GM18505 (cell line): Measurements from ENCODE around the gene TMEM238.

Experiments
- ATAC-seq: cut with Tn5 transposase; IDR thresholded peaks from one replicate; pipeline ENCODE4 v1.9.1; 2021; ENCODE audit not compliant: unreplicated experiment
- POLR2A ChIP-seq: IDR thresholded peaks from 4 replicates; pipeline ENCODE4 v1.6.1; 2011; ENCODE audit warnings: borderline replicate concordance; ENCODE audit not compliant: insufficient read depth, insufficient read length; ENCODE audit errors: extremely low read depth

The TMEM238 gene

DNA sequence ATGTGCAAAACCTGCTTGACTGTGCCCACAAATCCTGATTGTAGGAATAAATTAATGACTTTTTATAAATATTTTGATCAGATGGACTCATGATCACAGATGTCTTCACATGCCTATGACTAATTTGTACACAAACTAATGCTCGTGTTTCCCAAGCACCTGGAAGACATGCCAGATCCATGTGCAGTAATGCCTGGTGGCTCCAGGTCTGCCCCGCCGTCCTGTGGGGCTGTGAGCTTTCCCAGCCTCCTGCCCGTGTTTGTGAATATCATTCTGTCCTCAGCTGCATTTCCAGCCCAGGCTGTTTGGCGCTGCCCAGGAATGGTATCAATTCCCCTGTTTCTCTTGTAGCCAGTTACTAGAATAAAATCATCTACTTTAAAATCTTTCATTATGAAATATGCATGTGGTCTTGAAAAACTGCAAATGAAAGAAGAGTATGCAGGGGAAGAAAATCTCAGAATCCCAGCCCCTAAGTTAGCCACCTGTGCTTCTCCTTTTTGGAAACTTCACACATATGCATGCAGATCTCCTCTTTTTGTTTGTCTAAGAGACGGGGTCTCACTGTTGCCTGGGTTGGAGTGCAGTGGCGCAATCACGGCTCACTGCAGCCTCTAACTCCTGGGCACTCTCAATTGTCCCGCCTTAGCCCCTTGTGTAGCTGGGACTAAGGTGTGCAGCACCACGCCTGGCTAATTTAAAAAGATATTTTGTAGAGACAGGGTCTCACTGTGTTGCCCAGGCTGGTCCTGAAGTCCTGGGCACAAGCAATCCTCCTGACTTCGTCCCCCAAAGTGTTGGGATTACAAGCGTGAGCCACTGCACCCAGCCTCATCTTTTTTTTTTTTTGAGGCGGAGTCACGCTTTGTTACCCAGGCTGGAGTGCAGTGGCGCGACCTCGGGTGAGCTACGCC, 7.9 kb upstream of the TMEM238 start:
- no peak for ATAC-seq
- TF ChIP-seq POLR2A, result no peak

DNA sequence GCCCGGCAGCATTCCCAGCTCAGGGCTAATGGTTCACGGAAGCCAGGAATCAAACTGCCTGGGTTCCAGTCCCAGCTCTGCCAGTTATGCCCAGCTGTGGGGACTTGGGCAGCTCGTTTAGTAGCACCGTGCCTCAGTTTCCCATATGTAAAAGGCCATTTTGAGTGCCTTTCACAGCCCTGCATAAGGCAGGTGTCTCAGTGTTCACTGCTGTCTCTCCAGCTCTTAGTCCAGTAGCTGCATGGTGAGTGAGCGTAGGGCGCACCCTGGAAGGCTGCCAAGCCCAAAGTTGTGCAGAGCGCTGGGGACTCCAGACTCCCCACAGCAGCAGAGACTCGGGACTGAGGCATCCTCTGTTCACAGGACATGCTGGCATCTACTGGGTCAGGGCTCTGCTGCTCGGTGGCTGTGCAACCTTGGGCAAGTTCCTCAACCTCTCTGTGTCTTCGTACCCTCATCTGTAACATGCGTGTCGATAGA, 7.1 kb upstream of the TMEM238 start:
- ATAC-seq, result no peak
- peak; percentile 54 for TF ChIP-seq POLR2A

DNA sequence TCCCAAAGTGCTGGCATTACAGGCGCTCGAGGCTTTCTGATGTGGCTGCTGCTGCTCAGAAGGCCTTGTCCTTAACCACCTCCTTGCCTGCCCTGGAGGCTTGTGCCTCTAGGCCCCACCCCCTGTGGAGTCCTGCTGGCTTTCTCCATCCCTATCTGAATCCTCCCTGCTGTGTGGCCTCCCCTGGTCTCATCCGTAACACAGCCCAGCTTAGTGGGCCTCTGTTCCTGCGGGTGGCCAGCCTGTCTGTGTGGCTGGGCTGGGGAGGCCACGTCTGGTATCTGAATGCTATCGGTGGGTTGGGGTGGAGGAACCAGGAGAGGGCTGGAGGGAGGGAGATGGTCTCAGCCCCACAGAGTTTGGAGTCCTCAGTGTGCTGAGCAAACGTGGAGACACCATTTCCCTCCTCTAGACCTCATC, 6.4 kb upstream of the TMEM238 start:
- no peak for ATAC-seq
- no peak for TF ChIP-seq POLR2A

DNA sequence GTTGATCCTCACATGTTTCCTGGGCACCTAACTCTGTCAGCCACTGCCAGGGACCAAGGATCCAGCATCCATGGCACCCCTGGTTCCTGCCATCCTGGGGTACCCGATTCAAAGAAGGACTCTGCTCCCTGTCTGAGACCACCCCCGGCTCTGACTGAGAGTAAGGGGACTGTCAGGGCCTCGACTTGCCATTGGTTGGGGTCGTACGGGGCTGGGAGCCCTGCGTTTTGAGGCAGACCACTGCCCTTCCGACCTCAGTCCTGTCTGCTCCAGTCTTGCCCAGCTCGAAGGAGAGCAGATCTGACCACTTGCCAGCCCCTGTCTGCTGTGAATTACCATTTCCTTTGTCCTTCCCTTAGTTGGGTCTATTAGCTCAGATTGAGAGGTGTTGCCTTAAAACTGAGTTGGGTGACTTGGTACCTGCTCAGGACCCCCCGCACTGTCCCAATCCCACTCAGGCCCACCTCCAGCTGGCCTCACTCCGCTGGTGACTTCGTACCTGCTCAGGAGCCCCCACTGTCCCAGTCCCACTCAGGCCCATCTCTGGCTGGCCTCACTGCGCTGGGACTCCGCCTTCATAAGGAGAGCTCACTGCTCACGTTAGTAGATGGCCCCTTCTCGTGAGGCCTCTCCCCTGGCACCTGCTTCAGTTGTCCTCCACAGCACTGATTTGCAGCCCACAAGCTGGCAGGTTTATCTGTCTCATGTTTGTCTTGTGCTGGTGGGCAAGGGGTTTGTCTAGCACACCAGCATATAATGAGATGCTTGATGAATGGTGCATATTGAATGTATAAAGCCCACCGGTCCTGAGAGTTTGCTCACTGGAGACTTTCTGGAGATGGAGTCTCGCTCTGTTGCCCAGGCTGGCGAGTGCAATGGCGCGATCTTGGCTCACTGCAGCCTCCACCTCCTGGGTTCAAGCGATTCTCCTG, 5.6 kb upstream of the TMEM238 start:
- ATAC-seq, result no peak
- TF ChIP-seq POLR2A, result peak; percentile 40

DNA sequence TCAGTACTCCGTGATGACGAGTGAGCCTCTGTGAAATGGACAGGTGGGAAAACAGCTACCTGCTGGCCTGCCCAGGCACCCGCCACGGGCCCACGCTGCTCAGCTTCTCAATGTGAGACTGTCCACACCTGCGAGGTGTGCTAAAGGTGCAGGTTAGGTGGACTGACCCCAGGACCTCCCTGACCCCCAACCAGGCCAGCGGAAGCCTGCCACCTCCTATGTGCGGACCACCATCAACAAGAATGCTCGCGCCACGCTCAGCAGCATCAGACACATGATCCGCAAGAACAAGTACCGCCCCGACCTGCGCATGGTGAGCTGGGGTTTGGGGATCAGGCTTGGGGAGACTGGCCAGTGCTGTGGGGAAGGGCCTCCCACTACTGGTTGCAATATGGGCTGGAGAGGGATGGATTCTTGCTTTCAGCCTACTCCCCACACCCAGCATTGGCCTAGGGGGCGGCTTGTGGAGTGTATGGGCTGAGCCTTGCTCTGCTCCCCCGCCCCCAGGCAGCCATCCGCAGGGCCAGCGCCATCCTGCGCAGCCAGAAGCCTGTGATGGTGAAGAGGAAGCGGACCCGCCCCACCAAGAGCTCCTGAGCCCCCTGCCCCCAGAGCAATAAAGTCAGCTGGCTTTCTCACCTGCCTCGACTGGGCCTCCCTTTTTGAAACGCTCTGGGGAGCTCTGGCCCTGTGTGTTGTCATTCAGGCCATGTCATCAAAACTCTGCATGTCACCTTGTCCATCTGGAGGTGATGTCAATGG, 3.8 kb upstream of the TMEM238 start:
- ATAC-seq, result no peak
- TF ChIP-seq POLR2A, result peak; percentile 5

DNA sequence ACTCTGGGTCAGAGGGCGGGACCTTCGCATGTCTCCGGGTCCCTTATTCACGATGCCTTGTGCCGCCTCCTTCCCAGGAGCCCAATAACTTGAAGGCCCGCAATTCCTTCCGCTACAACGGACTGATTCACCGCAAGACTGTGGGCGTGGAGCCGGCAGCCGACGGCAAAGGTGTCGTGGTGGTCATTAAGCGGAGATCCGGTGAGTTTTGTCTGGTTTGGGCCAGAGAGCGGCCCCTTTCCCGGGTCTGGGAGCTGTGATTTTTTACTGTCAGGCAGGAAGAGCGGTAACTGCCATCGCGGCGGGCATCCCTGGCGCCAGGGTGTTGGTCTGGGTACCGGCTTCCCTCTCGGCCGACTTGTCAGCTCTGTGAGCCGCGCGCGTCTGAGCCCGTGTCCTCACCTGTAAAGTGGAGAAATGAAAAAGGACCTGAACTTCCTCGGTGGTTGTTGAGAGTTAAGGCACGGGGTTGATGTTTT, 2.4 kb upstream of the TMEM238 start:
- TF ChIP-seq POLR2A, result no peak
- ATAC-seq, result no peak

DNA sequence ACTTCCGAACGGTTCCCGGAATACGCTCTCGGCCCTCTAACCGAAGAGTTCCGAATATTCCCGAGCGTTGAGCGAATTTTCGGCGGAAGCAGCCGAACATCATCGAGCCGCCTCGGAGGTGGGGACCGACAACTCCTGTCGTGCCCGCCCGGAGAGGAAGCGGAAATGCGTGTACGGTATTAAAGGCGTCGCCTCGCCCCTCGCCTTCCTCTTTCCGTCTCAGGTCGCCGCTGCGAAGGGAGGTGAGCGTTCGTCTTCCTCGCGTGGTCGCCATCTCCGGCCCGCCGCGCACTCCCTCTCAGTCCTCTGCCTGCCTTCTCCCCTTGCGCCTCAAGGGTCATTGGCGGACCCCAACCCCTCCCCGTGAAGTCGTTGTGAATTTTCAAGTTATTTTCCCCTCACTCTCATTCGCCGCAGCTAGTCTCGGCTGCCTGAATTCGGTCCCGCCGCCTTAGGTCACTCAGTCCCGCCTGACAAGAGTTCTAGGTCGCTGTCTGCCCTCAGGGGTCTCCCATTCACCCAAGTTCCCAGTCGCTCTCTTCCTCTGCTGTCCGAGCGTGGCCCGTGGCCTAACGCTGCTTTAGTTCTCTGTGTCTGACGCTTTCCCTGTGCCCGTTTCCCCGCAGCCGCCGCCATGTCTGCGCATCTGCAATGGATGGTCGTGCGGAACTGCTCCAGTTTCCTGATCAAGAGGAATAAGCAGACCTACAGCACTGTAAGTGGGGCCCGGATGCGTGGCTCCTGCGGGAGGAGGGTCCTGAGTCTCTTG, 1.8 kb upstream of the TMEM238 start, which contains the start of gene RPL28:
Gene RPL28, plus strand, starts transcription at position 209 of the 769 bp plus-strand sequence. Its CDS starts 426 bp downstream, at position 635.
- TF ChIP-seq POLR2A, result peak; percentile 100
- peak; percentile 62 for ATAC-seq

DNA sequence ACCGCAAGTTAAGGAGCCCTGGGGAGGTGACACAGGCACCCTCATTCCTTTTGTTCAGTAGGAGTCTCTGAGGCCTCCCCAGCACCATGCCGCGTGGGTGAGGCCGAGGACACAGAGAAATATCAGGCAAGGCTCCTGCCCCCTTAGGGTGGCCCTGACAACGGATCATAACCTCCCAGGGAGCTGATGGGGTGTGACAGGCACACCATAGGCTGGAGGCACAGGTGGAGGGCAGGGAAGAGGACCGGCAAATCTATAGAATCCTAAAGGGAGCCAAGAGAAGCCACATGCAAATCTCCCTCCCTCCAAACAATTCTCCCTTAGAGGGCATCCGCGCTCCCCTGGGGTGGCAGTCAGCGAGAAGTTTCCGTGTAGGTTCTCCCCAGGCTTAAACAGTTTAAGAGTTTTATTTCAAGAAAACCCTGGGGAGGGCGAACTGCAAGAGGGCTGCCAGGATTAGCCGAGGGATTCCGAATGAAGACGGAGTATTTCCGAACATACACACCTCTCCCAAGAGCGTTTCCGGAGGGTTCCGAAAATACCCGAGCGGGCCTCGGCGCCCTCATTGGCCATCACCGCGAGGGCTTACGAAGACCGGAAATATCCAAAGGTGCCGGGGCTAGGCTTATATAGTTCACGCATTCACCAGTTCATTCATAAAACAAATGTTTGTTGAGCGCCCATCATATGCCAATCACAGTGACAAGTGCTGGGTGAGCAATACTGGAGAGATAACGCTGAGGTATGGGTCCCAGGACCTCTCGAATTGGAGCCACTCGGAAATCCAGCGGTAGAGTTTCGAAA, 1.0 kb upstream of the TMEM238 start:
- peak; percentile 47 for ATAC-seq
- TF ChIP-seq POLR2A, result no peak

DNA sequence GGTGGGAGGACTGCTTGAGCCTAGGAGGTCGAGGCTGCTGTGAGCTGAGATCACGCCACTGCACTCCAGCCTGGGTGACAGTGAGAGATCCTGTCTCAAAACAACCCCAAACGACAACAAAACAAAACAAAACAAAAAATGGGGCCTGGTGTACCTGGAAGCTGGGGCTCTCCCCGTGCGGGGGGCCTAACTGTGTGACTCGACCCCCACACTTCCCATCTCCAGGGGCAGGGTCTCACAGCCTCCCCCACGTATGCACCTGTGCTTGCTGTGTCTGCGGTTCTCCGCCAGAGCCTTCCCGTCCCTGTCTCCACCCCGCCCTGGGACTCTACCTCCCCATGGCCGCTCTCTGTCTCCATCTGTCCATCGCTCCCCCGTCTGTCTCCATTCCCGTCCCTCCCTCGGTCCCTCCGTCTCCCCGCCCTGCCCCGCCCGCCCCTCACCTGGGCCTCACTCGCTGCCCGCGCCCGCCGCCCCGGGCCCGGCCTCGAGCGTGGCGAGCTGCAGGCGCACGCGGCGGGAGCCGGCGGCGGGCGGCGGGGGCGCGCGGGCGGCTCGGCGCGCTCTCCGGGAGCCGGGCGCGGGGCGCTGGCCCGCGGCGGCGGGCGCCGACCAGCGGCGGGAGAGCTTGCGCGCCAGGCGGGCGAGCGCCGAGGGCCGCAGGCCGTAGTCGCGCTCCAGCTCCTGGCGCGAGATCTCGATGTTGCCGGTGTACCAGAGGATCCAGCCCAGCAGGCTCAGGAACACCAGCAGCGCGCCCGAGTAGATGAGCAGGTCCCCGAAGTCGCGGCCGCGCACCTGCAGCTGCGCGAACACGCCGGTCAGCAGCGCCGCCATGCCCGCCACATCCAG, 587 bp downstream of the TMEM238 start:
- peak; percentile 60 for TF ChIP-seq POLR2A
- no peak for ATAC-seq

DNA sequence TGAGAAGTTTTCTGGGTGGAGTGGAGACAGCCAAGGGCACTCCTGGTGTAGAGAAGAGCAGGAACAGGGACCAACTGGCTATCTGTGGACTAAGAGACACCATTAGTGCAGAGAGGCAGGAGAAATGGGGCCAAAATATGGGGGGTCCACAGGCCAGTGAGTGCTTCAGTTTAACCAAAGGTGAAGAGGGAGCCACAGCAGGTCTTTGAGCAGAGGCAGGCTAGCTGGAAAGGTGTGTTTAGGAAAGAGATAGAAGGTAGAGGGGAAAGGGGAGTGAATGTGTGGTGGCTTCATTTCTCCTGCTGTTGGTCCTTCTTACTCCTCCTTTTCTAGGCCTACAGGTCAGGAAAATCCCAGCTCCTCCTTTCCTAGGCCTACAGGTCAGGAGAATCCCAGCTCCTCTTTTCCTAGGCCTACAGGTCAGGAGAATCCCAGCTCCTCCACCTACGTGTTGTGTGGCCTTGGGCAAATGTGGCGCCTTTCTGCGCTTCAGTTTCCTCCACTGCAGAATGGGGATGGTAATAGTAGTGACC, 1.5 kb downstream of the TMEM238 start:
- no peak for TF ChIP-seq POLR2A
- ATAC-seq, result no peak
